Measurements from ENCODE around the gene CREB3L1. TPM values are rescaled to one million over a fixed set of nuclear protein-coding genes. Genes with fewer than 3 reads are reported as not detected.

CREB3L1 gene
- total RNA-seq, 4 donors from 2014 or later = 35.8 to 50.7 (median 41.6) TPM

DNA sequence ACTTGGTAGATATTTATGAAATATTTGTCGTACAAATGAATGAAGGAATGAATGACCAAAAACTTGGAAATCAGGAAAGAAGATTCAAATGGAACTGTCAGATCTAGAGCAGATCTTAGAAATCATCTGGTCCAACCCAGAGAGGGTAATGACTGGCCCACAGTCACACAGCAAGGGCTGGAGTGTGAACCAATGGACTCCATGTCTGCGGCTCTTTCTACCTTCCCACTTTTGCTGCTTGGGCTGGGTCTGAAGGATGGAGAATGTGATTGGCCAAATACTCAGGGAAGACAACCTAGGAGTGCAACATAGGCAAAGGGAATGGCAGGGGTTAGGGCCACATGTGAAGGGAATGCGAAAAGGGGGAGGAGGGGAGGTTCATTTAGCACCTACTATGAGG, 64.0 kb downstream of the CREB3L1 start:
- intact Hi-C loops (cut with DNase I; ENCODE audit: low total_unique reads) = no loop called here
- in situ Hi-C loops (cut with MboI; ENCODE audit: low pct_ligation_motif_present in 1 of 4, low pct_unique_long_range_greater_than_20kb in 1 of 4, low sequenced_read_pairs in 3 of 4) = no loop called here
- WGBS, 2 donors (ENCODE audit: low coverage in 1 of 2) = 92 to 100% methylated on average over 1 to 3 of the region's 3 CpGs
- no peaks in the 10 kb centered on the region for H3K36me3 ChIP-seq
- TF ChIP-seq POLR2AphosphoS5 (IDR thresholded peaks at IDR 0.05) = no peak
- no peak for TF ChIP-seq EP300 (IDR thresholded peaks at IDR 0.05; ENCODE audit: low read depth)
- TF ChIP-seq, protein P1, sequence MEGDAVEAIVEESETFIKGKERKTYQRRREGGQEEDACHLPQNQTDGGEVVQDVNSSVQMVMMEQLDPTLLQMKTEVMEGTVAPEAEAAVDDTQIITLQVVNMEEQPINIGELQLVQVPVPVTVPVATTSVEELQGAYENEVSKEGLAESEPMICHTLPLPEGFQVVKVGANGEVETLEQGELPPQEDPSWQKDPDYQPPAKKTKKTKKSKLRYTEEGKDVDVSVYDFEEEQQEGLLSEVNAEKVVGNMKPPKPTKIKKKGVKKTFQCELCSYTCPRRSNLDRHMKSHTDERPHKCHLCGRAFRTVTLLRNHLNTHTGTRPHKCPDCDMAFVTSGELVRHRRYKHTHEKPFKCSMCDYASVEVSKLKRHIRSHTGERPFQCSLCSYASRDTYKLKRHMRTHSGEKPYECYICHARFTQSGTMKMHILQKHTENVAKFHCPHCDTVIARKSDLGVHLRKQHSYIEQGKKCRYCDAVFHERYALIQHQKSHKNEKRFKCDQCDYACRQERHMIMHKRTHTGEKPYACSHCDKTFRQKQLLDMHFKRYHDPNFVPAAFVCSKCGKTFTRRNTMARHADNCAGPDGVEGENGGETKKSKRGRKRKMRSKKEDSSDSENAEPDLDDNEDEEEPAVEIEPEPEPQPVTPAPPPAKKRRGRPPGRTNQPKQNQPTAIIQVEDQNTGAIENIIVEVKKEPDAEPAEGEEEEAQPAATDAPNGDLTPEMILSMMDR (IDR thresholded peaks at IDR 0.05) = no peak
- TF ChIP-seq POLR2A (IDR thresholded peaks at IDR 0.05) = no peak
- peaks cover 3 to 29% (median 6%) of the 10 kb centered on the region in 4 donors for H3K4me1 ChIP-seq
- H3K27ac ChIP-seq = peak overlapping the region in 1 of 4 donors; percentile 21
- H3K4me3 ChIP-seq = no peak overlapping the region
- H3K9me3 ChIP-seq = no peaks in the 10 kb centered on the region
- no peak for DNase-seq
- no peaks in the 10 kb centered on the region for H3K27me3 ChIP-seq

GRCh38 chr11:46342239-46342638, 64.8 kb downstream of the CREB3L1 start:
- Histone ChIP-seq H3K4me1 (peaks cover 6 to 29% (median 7%) of the 10 kb centered on the region in 4 donors), H3K36me3 (no peaks in the 10 kb centered on the region), H3K9me3 (no peaks in the 10 kb centered on the region), H3K4me3 (no peak overlapping the region), H3K27me3 (no peaks in the 10 kb centered on the region), H3K27ac (peak overlapping the region in 2 of 4 donors; percentile 1 to 21)
- no peak for DNase-seq
- intact Hi-C loops (cut with DNase I; ENCODE audit: low total_unique reads) (no loop called here), in situ Hi-C loops (cut with MboI; ENCODE audit: low pct_ligation_motif_present in 1 of 4, low pct_unique_long_range_greater_than_20kb in 1 of 4, low sequenced_read_pairs in 3 of 4) (no loop called here)
- 54 to 100% methylated on average over 1 to 5 of the region's 5 CpGs for WGBS, 2 donors (ENCODE audit: low coverage in 1 of 2)
- TF ChIP-seq, protein P1 (IDR thresholded peaks at IDR 0.05) = no peak
- TF ChIP-seq POLR2A (IDR thresholded peaks at IDR 0.05) (no peak), POLR2AphosphoS5 (IDR thresholded peaks at IDR 0.05) (no peak), EP300 (IDR thresholded peaks at IDR 0.05; ENCODE audit: low read depth) (no peak)

GRCh38 chr11:46343520-46343919, 66.1 kb downstream of the CREB3L1 start:
- no peak overlapping the region for H3K27ac ChIP-seq
- peaks cover 10 to 33% (median 14%) of the 10 kb centered on the region in 4 donors for H3K4me1 ChIP-seq
- intact Hi-C loops (cut with DNase I; ENCODE audit: low total_unique reads) = no loop called here
- in situ Hi-C loops (cut with MboI; ENCODE audit: low pct_ligation_motif_present in 1 of 4, low pct_unique_long_range_greater_than_20kb in 1 of 4, low sequenced_read_pairs in 3 of 4) = no loop called here
- no peaks in the 10 kb centered on the region for H3K36me3 ChIP-seq
- WGBS, 2 donors (ENCODE audit: low coverage in 1 of 2) = 87 to 89% methylated on average over 2 to 3 of the region's 3 CpGs
- DNase-seq = no peak
- no peak overlapping the region for H3K4me3 ChIP-seq
- TF ChIP-seq EP300 (IDR thresholded peaks at IDR 0.05; ENCODE audit: low read depth) (no peak), POLR2A (IDR thresholded peaks at IDR 0.05) (no peak), POLR2AphosphoS5 (IDR thresholded peaks at IDR 0.05) (no peak)
- TF ChIP-seq, protein P1 (IDR thresholded peaks at IDR 0.05) = no peak
- H3K27me3 ChIP-seq = no peaks in the 10 kb centered on the region
- no peaks in the 10 kb centered on the region for H3K9me3 ChIP-seq

DNA sequence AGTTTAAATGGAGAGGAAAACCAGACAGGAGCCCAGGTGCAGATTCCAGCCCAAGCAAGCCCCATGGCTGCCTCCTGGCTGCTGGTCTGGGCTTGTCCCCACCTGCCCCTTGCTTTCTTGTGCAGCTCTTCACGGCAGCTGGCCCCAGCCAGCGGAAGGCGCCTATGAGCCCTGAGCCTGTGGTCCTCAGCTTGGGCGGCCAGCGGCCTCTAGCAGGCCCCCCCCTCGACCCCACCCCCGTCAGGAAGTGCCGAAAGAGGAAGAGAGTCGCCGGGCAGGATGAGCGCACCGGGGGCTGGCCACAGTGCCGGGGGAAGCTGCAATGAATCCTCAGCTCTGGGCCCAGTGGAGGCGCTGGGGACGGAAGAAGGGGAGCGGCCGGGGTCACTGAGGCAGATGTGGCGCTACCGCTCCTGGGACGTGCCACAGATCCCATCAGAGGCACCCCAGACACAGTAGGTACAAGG, 67.7 kb downstream of the CREB3L1 start:
- DNase-seq = peak; percentile 43
- H3K4me3 ChIP-seq = peak overlapping the region in 3 of 4 donors; percentile 4 to 37 (median 14)
- H3K36me3 ChIP-seq = no peaks in the 10 kb centered on the region
- H3K4me1 ChIP-seq = peaks cover 13 to 29% (median 19%) of the 10 kb centered on the region in 4 donors
- H3K27ac ChIP-seq = peak overlapping the region; percentile 51 to 58 (median 57)
- TF ChIP-seq, protein P1 (IDR thresholded peaks at IDR 0.05) = no peak
- TF ChIP-seq POLR2AphosphoS5 (IDR thresholded peaks at IDR 0.05) (no peak), POLR2A (IDR thresholded peaks at IDR 0.05) (peak; percentile 24), EP300 (IDR thresholded peaks at IDR 0.05; ENCODE audit: low read depth) (no peak)
- WGBS, 2 donors (ENCODE audit: low coverage in 1 of 2) = 67 to 80% methylated on average over 2 to 20 of the region's 20 CpGs
- in situ Hi-C loops (cut with MboI; ENCODE audit: low pct_ligation_motif_present in 1 of 4, low pct_unique_long_range_greater_than_20kb in 1 of 4, low sequenced_read_pairs in 3 of 4) = no loop called here
- H3K27me3 ChIP-seq = no peaks in the 10 kb centered on the region
- intact Hi-C loops (cut with DNase I; ENCODE audit: low total_unique reads) = no loop called here
- H3K9me3 ChIP-seq = no peaks in the 10 kb centered on the region

All from transverse colon (tissue), 4 donors.